GM23338 (cell line): ENCODE measurements around the gene PRDX3. TPM values are rescaled to one million over a fixed set of nuclear protein-coding genes. Genes with fewer than 3 reads are reported as not detected.

Experiments
- ATAC-seq: fragments of 200-7000 bp; cut with Tn5 transposase; 3 replicates; pipeline ENCODE4 v1.9.1; 2020
- DNase-seq: peaks from one replicate; pipeline ENCODE4 v3.0.0-alpha.2; 2015; ENCODE audit warnings: low spot score
- H2AFZ ChIP-seq: fragments of 200-600 bp; sonication (generic); 2 replicates; pipeline ENCODE4 v1.8.0; 2016; ENCODE audit warnings: antibody characterized with exemption, mild to moderate bottlenecking, moderate library complexity
- H3F3A ChIP-seq: fragments of 200-600 bp; sonication (generic); replicated peaks from 2 replicates; pipeline ENCODE4 v1.8.0; 2017; ENCODE audit warnings: antibody characterized with exemption, mixed run types, low read depth
- H3K27ac ChIP-seq: fragments of 200-600 bp; sonication (generic); 2 replicates; pipeline ENCODE4 v1.6.1; 2016; ENCODE audit warnings: low read depth
- H3K27me3 ChIP-seq: fragments of 200-600 bp; sonication (generic); 2 replicates; pipeline ENCODE4 v1.8.0; 2016; ENCODE audit warnings: mild to moderate bottlenecking, mixed run types, moderate library complexity; ENCODE audit not compliant: insufficient read depth
- H3K36me3 ChIP-seq: fragments of 200-600 bp; sonication (generic); 2 replicates; pipeline ENCODE4 v1.8.0; 2016; ENCODE audit warnings: mild to moderate bottlenecking; ENCODE audit not compliant: insufficient read depth
- H3K4me1 ChIP-seq: fragments of 200-600 bp; sonication (generic); 2 replicates; pipeline ENCODE4 v1.8.0; 2016; ENCODE audit warnings: mild to moderate bottlenecking, moderate library complexity; ENCODE audit not compliant: insufficient read depth
- H3K4me2 ChIP-seq: fragments of 200-600 bp; sonication (generic); 2 replicates; pipeline ENCODE4 v1.7.1; 2017; ENCODE audit warnings: mixed run types
- H3K4me3 ChIP-seq: fragments of 200-600 bp; sonication (generic); 2 replicates; pipeline ENCODE4 v1.6.1; 2016; ENCODE audit warnings: mixed run types
- H3K79me2 ChIP-seq: fragments of 200-600 bp; sonication (generic); replicated peaks from 2 replicates; pipeline ENCODE4 v1.8.0; 2017; ENCODE audit warnings: mild to moderate bottlenecking; ENCODE audit not compliant: insufficient read depth
- H3K9me2 ChIP-seq: fragments of 200-600 bp; sonication (generic); 2 replicates; pipeline ENCODE4 v1.8.0; 2017; ENCODE audit not compliant: insufficient read depth
- H4K20me1 ChIP-seq: fragments of 200-600 bp; sonication (generic); replicated peaks from 2 replicates; pipeline ENCODE4 v1.8.0; 2017; ENCODE audit warnings: mild to moderate bottlenecking; ENCODE audit not compliant: insufficient read depth
- H3K27ac Mint-ChIP-seq: 2 replicates; pipeline ENCODE4 v1.8.0; 2020; ENCODE audit warnings: inconsistent platforms, mild to moderate bottlenecking, moderate library complexity, mixed read lengths
- H3K27me3 Mint-ChIP-seq: 3 replicates; pipeline ENCODE4 v1.8.0; 2022; ENCODE audit warnings: low read depth, mild to moderate bottlenecking, moderate library complexity, mixed read lengths, inconsistent platforms; ENCODE audit not compliant: insufficient read depth, poor library complexity
- H3K36me3 Mint-ChIP-seq: 3 replicates; pipeline ENCODE4 v1.8.0; 2021; ENCODE audit warnings: low read depth, mild to moderate bottlenecking, inconsistent platforms, moderate library complexity, mixed read lengths
- H3K4me1 Mint-ChIP-seq: 3 replicates; pipeline ENCODE4 v1.8.0; 2020; ENCODE audit warnings: mild to moderate bottlenecking, inconsistent platforms, mixed read lengths
- H3K4me3 Mint-ChIP-seq: 3 replicates; pipeline ENCODE4 v1.8.0; 2021; ENCODE audit warnings: moderate library complexity, mild to moderate bottlenecking, inconsistent platforms, mixed read lengths
- H3K9me3 Mint-ChIP-seq: 3 replicates; pipeline ENCODE4 v1.8.0; 2020; ENCODE audit warnings: moderate library complexity, mild to moderate bottlenecking, inconsistent platforms, mixed read lengths
- CREB1 ChIP-seq: fragments of 250-450 bp; sonication (Bioruptor Pico); IDR thresholded peaks from 2 replicates; pipeline ENCODE4 v1.5.0; 2020; ENCODE audit warnings: low read depth, mild to moderate bottlenecking, moderate library complexity
- EZH2 ChIP-seq: fragments of 200-600 bp; sonication (generic); IDR thresholded peaks from one replicate; pipeline ENCODE4 v1.8.0; 2017; ENCODE audit warnings: antibody characterized with exemption, mild to moderate bottlenecking, low read depth; ENCODE audit not compliant: unreplicated experiment
- EZH2phosphoT487 ChIP-seq: fragments of 200-600 bp; sonication (generic); IDR thresholded peaks from one replicate; pipeline ENCODE4 v1.8.1; 2018; ENCODE audit warnings: antibody characterized with exemption; ENCODE audit not compliant: unreplicated experiment
- JUNB ChIP-seq: IDR thresholded peaks from one replicate; pipeline ENCODE4 v1.6.1; 2016; ENCODE audit warnings: antibody characterized with exemption; ENCODE audit not compliant: unreplicated experiment
- NANOG ChIP-seq: IDR thresholded peaks from 2 replicates; pipeline ENCODE4 v1.6.1; 2016; ENCODE audit warnings: antibody characterized with exemption, borderline replicate concordance
- POLR2AphosphoS5 ChIP-seq: IDR thresholded peaks from 2 replicates; pipeline ENCODE4 v1.6.1; 2016; ENCODE audit warnings: antibody characterized with exemption, low read depth
- ZNF114 ChIP-seq: fragments of 250-450 bp; sonication (Bioruptor Pico); IDR thresholded peaks from 2 replicates; pipeline ENCODE4 v1.5.0; 2020; ENCODE audit warnings: mild to moderate bottlenecking, moderate library complexity
- ZNF331 ChIP-seq: fragments of 250-450 bp; sonication (Bioruptor Pico); IDR thresholded peaks from 2 replicates; pipeline ENCODE4 v1.5.0; 2020; ENCODE audit warnings: low read depth, mild to moderate bottlenecking, moderate library complexity
- polyA plus RNA-seq: library from polyadenylated mRNA; unstranded; fragments of >200 nt; fragmentation: Nextera tagmentation; extraction: Ambion mirVana; gene quantifications from 2 replicates; pipeline ENCODE4 v1.2.1, GENCODE V29; 2016
- total RNA-seq: library from RNA; depleted of rRNA; stranded (reverse); fragments of >200 nt; shearing (Covaris generic); gene quantifications from 2 replicates; pipeline ENCODE4 v1.2.3, GENCODE V29; 2014
- TF ChIP-seq, protein P1 (sequence below): fragments of 250-450 bp; sonication (Bioruptor Pico); IDR thresholded peaks from 2 replicates; pipeline ENCODE4 v1.5.0; 2020; ENCODE audit warnings: mild to moderate bottlenecking, moderate library complexity
- TF ChIP-seq, protein P2 (sequence below), 2 experiments: fragments of 200-600 bp in 1 of 2; sonication (generic) in 1 of 2; conservative IDR thresholded peaks; 2 replicates each; pipeline versions ENCODE4 v1.5.1 to v1.6.1; 2016 to 2017; ENCODE audit warnings: antibody characterized with exemption in 2 of 2, low read depth in 2 of 2, mild to moderate bottlenecking in 2 of 2, moderate library complexity in 1 of 2
- TF ChIP-seq, protein P3 (sequence below): IDR thresholded peaks from 2 replicates; pipeline ENCODE4 v1.6.1; 2016; ENCODE audit warnings: antibody characterized with exemption
- TF ChIP-seq, protein P4 (sequence below): IDR thresholded peaks from one replicate; pipeline ENCODE4 v1.6.1; 2018; ENCODE audit warnings: antibody characterized with exemption; ENCODE audit not compliant: unreplicated experiment

The PRDX3 gene
- total and polyA plus RNA-seq, 2 experiments from 2014 or later, result 275 to 285 TPM

DNA sequence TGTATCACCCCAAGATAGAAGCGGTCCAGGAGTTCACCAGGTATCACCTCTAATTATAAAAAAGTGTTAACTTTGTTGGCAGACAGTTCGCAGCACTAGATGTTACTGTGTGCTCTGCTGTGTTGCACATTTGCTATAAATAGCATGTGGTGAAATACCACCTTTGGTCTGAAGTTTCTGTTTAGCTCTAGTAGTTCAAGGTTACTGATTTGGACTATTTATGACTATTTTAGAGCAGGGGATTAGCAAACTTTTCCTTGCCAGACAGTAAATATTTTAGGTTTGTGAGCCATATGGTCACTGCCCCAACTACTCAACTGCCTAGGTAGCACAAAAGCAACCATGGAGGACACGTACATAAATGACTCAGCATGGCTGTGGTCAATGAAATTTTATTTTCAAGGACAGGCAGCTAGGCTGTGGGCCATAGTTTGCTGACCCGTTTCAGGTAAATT is 58.2 kb downstream of the PRDX3 start:
- H3K4me3 ChIP-seq, result no peak overlapping the region
- no peaks in the 10 kb centered on the region for H3K4me1 ChIP-seq
- ATAC-seq, result no peak
- Mint-ChIP-seq H3K36me3 (peaks cover 57% of the 10 kb centered on the region), H3K4me1 (no peaks in the 10 kb centered on the region), H3K4me3 (no peak overlapping the region), H3K27ac (no peak overlapping the region), H3K27me3 (no peaks in the 10 kb centered on the region), H3K9me3 (no peaks in the 10 kb centered on the region)
- no peak overlapping the region for H3K4me2 ChIP-seq
- no peaks in the 10 kb centered on the region for H3F3A ChIP-seq
- no peak overlapping the region for H2AFZ ChIP-seq
- DNase-seq, result no peak
- no peaks in the 10 kb centered on the region for H3K27me3 ChIP-seq
- H3K9me2 ChIP-seq, result no peaks in the 10 kb centered on the region
- H4K20me1 ChIP-seq, result peaks cover 11% of the 10 kb centered on the region
- peaks cover 27% of the 10 kb centered on the region for H3K36me3 ChIP-seq
- no peak for TF ChIP-seq EZH2
- no peak for TF ChIP-seq ZNF114 (CRISPR knock-in tag)
- TF ChIP-seq JUNB, result no peak
- TF ChIP-seq, protein P1, sequence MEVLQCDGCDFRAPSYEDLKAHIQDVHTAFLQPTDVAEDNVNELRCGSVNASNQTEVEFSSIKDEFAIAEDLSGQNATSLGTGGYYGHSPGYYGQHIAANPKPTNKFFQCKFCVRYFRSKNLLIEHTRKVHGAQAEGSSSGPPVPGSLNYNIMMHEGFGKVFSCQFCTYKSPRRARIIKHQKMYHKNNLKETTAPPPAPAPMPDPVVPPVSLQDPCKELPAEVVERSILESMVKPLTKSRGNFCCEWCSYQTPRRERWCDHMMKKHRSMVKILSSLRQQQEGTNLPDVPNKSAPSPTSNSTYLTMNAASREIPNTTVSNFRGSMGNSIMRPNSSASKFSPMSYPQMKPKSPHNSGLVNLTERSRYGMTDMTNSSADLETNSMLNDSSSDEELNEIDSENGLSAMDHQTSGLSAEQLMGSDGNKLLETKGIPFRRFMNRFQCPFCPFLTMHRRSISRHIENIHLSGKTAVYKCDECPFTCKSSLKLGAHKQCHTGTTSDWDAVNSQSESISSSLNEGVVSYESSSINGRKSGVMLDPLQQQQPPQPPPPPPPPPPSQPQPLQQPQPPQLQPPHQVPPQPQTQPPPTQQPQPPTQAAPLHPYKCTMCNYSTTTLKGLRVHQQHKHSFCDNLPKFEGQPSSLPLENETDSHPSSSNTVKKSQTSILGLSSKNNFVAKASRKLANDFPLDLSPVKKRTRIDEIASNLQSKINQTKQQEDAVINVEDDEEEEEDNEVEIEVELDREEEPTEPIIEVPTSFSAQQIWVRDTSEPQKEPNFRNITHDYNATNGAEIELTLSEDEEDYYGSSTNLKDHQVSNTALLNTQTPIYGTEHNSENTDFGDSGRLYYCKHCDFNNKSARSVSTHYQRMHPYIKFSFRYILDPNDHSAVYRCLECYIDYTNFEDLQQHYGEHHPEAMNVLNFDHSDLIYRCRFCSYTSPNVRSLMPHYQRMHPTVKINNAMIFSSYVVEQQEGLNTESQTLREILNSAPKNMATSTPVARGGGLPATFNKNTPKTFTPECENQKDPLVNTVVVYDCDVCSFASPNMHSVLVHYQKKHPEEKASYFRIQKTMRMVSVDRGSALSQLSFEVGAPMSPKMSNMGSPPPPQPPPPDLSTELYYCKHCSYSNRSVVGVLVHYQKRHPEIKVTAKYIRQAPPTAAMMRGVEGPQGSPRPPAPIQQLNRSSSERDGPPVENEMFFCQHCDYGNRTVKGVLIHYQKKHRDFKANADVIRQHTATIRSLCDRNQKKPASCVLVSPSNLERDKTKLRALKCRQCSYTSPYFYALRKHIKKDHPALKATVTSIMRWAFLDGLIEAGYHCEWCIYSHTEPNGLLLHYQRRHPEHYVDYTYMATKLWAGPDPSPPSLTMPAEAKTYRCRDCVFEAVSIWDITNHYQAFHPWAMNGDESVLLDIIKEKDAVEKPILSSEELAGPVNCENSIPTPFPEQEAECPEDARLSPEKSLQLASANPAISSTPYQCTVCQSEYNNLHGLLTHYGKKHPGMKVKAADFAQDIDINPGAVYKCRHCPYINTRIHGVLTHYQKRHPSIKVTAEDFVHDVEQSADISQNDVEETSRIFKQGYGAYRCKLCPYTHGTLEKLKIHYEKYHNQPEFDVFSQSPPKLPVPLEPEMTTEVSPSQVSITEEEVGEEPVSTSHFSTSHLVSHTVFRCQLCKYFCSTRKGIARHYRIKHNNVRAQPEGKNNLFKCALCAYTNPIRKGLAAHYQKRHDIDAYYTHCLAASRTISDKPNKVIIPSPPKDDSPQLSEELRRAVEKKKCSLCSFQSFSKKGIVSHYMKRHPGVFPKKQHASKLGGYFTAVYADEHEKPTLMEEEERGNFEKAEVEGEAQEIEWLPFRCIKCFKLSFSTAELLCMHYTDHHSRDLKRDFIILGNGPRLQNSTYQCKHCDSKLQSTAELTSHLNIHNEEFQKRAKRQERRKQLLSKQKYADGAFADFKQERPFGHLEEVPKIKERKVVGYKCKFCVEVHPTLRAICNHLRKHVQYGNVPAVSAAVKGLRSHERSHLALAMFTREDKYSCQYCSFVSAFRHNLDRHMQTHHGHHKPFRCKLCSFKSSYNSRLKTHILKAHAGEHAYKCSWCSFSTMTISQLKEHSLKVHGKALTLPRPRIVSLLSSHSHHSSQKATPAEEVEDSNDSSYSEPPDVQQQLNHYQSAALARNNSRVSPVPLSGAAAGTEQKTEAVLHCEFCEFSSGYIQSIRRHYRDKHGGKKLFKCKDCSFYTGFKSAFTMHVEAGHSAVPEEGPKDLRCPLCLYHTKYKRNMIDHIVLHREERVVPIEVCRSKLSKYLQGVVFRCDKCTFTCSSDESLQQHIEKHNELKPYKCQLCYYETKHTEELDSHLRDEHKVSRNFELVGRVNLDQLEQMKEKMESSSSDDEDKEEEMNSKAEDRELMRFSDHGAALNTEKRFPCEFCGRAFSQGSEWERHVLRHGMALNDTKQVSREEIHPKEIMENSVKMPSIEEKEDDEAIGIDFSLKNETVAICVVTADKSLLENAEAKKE (CRISPR knock-in tag), result no peak
- TF ChIP-seq, protein P2, sequence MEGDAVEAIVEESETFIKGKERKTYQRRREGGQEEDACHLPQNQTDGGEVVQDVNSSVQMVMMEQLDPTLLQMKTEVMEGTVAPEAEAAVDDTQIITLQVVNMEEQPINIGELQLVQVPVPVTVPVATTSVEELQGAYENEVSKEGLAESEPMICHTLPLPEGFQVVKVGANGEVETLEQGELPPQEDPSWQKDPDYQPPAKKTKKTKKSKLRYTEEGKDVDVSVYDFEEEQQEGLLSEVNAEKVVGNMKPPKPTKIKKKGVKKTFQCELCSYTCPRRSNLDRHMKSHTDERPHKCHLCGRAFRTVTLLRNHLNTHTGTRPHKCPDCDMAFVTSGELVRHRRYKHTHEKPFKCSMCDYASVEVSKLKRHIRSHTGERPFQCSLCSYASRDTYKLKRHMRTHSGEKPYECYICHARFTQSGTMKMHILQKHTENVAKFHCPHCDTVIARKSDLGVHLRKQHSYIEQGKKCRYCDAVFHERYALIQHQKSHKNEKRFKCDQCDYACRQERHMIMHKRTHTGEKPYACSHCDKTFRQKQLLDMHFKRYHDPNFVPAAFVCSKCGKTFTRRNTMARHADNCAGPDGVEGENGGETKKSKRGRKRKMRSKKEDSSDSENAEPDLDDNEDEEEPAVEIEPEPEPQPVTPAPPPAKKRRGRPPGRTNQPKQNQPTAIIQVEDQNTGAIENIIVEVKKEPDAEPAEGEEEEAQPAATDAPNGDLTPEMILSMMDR (conservative IDR thresholded peaks at IDR 0.05; ENCODE audit: low read depth in 2 of 2), result no peak
- TF ChIP-seq EZH2phosphoT487, result no peak
- TF ChIP-seq POLR2AphosphoS5, result no peak
- TF ChIP-seq CREB1, result no peak
- TF ChIP-seq, protein P3, sequence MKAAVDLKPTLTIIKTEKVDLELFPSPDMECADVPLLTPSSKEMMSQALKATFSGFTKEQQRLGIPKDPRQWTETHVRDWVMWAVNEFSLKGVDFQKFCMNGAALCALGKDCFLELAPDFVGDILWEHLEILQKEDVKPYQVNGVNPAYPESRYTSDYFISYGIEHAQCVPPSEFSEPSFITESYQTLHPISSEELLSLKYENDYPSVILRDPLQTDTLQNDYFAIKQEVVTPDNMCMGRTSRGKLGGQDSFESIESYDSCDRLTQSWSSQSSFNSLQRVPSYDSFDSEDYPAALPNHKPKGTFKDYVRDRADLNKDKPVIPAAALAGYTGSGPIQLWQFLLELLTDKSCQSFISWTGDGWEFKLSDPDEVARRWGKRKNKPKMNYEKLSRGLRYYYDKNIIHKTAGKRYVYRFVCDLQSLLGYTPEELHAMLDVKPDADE, result no peak
- TF ChIP-seq ZNF331, result no peak
- no peak for TF ChIP-seq NANOG
- TF ChIP-seq, protein P4, sequence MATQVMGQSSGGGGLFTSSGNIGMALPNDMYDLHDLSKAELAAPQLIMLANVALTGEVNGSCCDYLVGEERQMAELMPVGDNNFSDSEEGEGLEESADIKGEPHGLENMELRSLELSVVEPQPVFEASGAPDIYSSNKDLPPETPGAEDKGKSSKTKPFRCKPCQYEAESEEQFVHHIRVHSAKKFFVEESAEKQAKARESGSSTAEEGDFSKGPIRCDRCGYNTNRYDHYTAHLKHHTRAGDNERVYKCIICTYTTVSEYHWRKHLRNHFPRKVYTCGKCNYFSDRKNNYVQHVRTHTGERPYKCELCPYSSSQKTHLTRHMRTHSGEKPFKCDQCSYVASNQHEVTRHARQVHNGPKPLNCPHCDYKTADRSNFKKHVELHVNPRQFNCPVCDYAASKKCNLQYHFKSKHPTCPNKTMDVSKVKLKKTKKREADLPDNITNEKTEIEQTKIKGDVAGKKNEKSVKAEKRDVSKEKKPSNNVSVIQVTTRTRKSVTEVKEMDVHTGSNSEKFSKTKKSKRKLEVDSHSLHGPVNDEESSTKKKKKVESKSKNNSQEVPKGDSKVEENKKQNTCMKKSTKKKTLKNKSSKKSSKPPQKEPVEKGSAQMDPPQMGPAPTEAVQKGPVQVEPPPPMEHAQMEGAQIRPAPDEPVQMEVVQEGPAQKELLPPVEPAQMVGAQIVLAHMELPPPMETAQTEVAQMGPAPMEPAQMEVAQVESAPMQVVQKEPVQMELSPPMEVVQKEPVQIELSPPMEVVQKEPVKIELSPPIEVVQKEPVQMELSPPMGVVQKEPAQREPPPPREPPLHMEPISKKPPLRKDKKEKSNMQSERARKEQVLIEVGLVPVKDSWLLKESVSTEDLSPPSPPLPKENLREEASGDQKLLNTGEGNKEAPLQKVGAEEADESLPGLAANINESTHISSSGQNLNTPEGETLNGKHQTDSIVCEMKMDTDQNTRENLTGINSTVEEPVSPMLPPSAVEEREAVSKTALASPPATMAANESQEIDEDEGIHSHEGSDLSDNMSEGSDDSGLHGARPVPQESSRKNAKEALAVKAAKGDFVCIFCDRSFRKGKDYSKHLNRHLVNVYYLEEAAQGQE, result no peak
- no peaks in the 10 kb centered on the region for H3K79me2 ChIP-seq
- no peak overlapping the region for H3K27ac ChIP-seq
